Measurements from ENCODE around the gene SYNDIG1. TPM values are rescaled to one million over a fixed set of nuclear protein-coding genes. Genes with fewer than 3 reads are reported as not detected.

Gene SYNDIG1
- total and polyA plus RNA-seq, 2 donors (not counting 1 experiment from before 2014, with no cell fraction given): not detected

DNA sequence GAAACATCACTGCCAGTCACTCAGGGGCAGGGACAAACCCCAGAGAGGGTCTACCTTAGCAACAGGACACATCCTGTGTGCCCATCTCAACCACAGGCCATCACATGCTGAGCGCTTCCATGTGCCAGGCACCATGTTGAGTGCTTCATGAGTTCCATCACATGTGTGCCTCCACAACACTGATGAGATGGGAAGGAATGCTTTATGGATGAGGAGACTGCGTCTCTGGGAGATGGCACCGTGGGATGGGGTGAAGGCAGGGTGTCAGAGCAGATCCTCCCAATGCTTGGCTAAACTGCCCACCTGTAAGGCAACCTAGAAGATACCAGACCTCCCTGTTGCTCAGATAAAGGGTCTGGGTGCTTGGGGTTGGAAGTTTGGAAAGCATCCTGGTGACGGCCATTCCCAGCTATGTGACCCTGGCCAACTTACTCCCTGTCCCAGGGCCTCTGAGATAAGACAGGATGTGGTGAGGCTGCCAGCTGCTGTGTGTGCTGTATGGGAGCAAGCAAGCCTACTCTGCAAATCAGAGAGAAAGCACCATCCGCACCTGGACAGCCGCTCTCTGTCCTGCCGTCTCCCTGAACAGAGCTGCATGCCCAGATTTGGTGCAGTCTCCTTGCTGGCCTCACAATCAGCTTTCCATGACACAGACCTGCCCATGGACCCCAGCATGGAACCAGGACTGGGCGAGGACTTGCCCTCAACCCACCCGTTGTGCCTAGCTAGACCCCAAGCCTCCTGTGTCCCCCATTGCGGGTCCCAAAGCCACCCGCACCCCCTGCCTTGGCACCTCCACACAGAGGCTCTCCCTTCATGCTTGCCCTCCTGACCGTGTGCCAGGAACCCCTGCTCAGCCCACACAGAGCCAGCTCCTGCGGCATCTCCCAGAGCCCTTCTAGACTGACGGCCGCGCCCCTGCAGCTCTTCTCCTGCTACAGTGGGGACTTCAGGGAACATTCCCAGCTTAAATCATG lies 143.7 kb downstream of the SYNDIG1 start:
- Mint-ChIP-seq H3K4me1 (peaks cover 24% of the 10 kb centered on the region), H3K4me3 (no peak overlapping the region), H3K27ac (no peak overlapping the region), H3K27me3 (no peaks in the 10 kb centered on the region), H3K9me3 (ENCODE audit: insufficient read depth) (no peaks in the 10 kb centered on the region)
- no peak overlapping the region for H2AFZ ChIP-seq (ENCODE audit: insufficient read depth, low read depth, low read length, poor library complexity, severe bottlenecking)
- no peaks in the 10 kb centered on the region for H3K79me2 ChIP-seq (ENCODE audit: control insufficient read depth, insufficient read depth, low read length)
- intact Hi-C loops (cut with micrococcal nuclease): no loop called here
- CTCF ChIA-PET: no interaction called here
- no peak overlapping the region for H3K9ac ChIP-seq (ENCODE audit: low read length)
- H4K20me1 ChIP-seq (ENCODE audit: control insufficient read depth, insufficient read depth, low read length, poor library complexity, severe bottlenecking): no peaks in the 10 kb centered on the region
- no peak overlapping the region for H3K27ac ChIP-seq (ENCODE audit: low read length in 2 of 2)
- H3K9me3 ChIP-seq (ENCODE audit: control extremely low read depth in 1 of 3, control insufficient read depth in 2 of 3, insufficient read depth in 1 of 3, low read length in 2 of 3): no peaks in the 10 kb centered on the region
- H3K27me3 ChIP-seq (replicated peaks in 1 of 4; ENCODE audit: control extremely low read depth in 1 of 4, control insufficient read depth in 3 of 4, insufficient read depth in 4 of 4, low read length in 3 of 4): no peaks in the 10 kb centered on the region
- ATAC-seq (ENCODE audit: low read depth): no peak
- no peak overlapping the region for H3K4me3 ChIP-seq (ENCODE audit: control extremely low read depth in 1 of 5, extremely low read depth in 1 of 5, insufficient read depth in 1 of 5, low read depth in 2 of 5, low read length in 4 of 5)
- H3K4me1 ChIP-seq (ENCODE audit: control insufficient read depth in 2 of 2, insufficient read depth in 2 of 2, low read length in 2 of 2): peaks cover 2 to 17% of the 10 kb centered on the region in 2 donors
- POLR2A ChIA-PET: no interaction called here
- WGBS (ENCODE audit: insufficient coverage): 90% methylated on average over 11 of the region's 16 CpGs
- TF ChIP-seq, protein P1, sequence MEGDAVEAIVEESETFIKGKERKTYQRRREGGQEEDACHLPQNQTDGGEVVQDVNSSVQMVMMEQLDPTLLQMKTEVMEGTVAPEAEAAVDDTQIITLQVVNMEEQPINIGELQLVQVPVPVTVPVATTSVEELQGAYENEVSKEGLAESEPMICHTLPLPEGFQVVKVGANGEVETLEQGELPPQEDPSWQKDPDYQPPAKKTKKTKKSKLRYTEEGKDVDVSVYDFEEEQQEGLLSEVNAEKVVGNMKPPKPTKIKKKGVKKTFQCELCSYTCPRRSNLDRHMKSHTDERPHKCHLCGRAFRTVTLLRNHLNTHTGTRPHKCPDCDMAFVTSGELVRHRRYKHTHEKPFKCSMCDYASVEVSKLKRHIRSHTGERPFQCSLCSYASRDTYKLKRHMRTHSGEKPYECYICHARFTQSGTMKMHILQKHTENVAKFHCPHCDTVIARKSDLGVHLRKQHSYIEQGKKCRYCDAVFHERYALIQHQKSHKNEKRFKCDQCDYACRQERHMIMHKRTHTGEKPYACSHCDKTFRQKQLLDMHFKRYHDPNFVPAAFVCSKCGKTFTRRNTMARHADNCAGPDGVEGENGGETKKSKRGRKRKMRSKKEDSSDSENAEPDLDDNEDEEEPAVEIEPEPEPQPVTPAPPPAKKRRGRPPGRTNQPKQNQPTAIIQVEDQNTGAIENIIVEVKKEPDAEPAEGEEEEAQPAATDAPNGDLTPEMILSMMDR (IDR thresholded peaks at IDR 0.05): no peak
- H3K4me2 ChIP-seq (replicated peaks; ENCODE audit: low read depth, low read length, poor library complexity, severe bottlenecking): no peak overlapping the region
- no peaks in the 10 kb centered on the region for H3K36me3 ChIP-seq (replicated peaks in 1 of 2; ENCODE audit: control extremely low read depth in 1 of 2, control insufficient read depth in 1 of 2, extremely low read depth in 1 of 2, insufficient read depth in 2 of 2, low read length in 1 of 2)
- DNase-seq: no peak

DNA sequence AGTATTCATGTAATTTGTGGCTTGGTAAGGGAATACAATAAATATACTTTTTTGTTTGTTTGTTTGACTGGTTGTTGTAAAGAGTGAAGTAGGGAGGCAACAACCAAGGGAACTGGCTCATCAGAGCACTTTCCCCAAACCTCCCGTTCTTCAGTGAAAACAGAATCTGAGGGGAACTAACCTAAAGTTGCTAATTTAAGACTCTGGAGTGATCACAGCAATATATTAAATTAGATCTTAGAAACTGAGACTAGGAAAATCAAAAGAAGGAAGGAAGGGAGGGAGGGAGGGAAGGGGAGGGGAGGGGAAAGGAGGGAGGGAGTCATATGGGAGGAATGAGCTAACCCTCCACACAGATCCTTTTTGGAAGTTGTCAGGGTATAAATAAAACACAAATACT lies 144.9 kb downstream of the SYNDIG1 start:
- Histone ChIP-seq H3K9ac (ENCODE audit: low read length) (no peak overlapping the region), H3K36me3 (replicated peaks in 1 of 2; ENCODE audit: control extremely low read depth in 1 of 2, control insufficient read depth in 1 of 2, extremely low read depth in 1 of 2, insufficient read depth in 2 of 2, low read length in 1 of 2) (no peaks in the 10 kb centered on the region), H3K4me1 (ENCODE audit: control insufficient read depth in 2 of 2, insufficient read depth in 2 of 2, low read length in 2 of 2) (peaks cover 0 to 13% of the 10 kb centered on the region in 2 donors), H3K79me2 (ENCODE audit: control insufficient read depth, insufficient read depth, low read length) (no peaks in the 10 kb centered on the region), H3K4me3 (ENCODE audit: control extremely low read depth in 1 of 5, extremely low read depth in 1 of 5, insufficient read depth in 1 of 5, low read depth in 2 of 5, low read length in 4 of 5) (no peak overlapping the region), H3K9me3 (ENCODE audit: control extremely low read depth in 1 of 3, control insufficient read depth in 2 of 3, insufficient read depth in 1 of 3, low read length in 2 of 3) (no peaks in the 10 kb centered on the region), H3K4me2 (replicated peaks; ENCODE audit: low read depth, low read length, poor library complexity, severe bottlenecking) (no peak overlapping the region), H3K27me3 (replicated peaks in 1 of 4; ENCODE audit: control extremely low read depth in 1 of 4, control insufficient read depth in 3 of 4, insufficient read depth in 4 of 4, low read length in 3 of 4) (no peaks in the 10 kb centered on the region), H2AFZ (ENCODE audit: insufficient read depth, low read depth, low read length, poor library complexity, severe bottlenecking) (no peak overlapping the region), H4K20me1 (ENCODE audit: control insufficient read depth, insufficient read depth, low read length, poor library complexity, severe bottlenecking) (no peaks in the 10 kb centered on the region), H3K27ac (ENCODE audit: low read length in 2 of 2) (no peak overlapping the region)
- no peak for TF ChIP-seq EZH2 (IDR thresholded peaks at IDR 0.05; ENCODE audit: borderline replicate concordance, insufficient read depth, low read depth, low read length, poor library complexity, severe bottlenecking)
- TF ChIP-seq, protein P1 (IDR thresholded peaks at IDR 0.05): no peak
- WGBS (ENCODE audit: insufficient coverage): no CpG with 5 or more reads among the region's 1 CpG
- Mint-ChIP-seq H3K9me3 (ENCODE audit: insufficient read depth) (no peaks in the 10 kb centered on the region), H3K4me1 (peaks cover 17% of the 10 kb centered on the region), H3K27me3 (no peaks in the 10 kb centered on the region), H3K27ac (no peak overlapping the region), H3K4me3 (no peak overlapping the region)
- DNase-seq: no peak
- no peak for ATAC-seq (ENCODE audit: low read depth)
- intact Hi-C loops (cut with micrococcal nuclease): no loop called here
- POLR2A ChIA-PET: no interaction called here
- CTCF ChIA-PET: no interaction called here
